ENCODE data around the gene NOXO1. TPM values are rescaled to one million over a fixed set of nuclear protein-coding genes. Genes with fewer than 3 reads are reported as not detected.

NOXO1 gene
- total and polyA plus RNA-seq, 2 donors (not counting 3 experiments of a cell fraction or from before 2014, with no cell fraction given): 0.37 to 0.60 TPM

GRCh38 chr16:2029350-2029749 lies 48.1 kb upstream of the NOXO1 start:
- Histone ChIP-seq H4K20me1 (replicated peaks; ENCODE audit: control insufficient read depth, extremely low read depth, insufficient read depth, low read length) (no peaks in the 10 kb centered on the region), H3K36me3 (ENCODE audit: control insufficient read depth in 2 of 2, extremely low read depth in 1 of 2, insufficient read depth in 2 of 2, low read length in 2 of 2) (no peaks in the 10 kb centered on the region), H3K27ac (ENCODE audit: insufficient read depth, low read depth, low read length) (no peak overlapping the region), H3K4me1 (ENCODE audit: control insufficient read depth, extremely low read depth, insufficient read depth, low read length) (peaks cover 42% of the 10 kb centered on the region), H2AFZ (ENCODE audit: low read depth, low read length) (no peak overlapping the region), H3K9me1 (replicated peaks; ENCODE audit: control insufficient read depth, extremely low read depth, insufficient read depth, low read length) (no peaks in the 10 kb centered on the region), H3K9me3 (replicated peaks; ENCODE audit: control insufficient read depth, insufficient read depth, low read length) (no peaks in the 10 kb centered on the region), H3K79me2 (ENCODE audit: control insufficient read depth, insufficient read depth, low read length) (peaks cover 19% of the 10 kb centered on the region), H3K9ac (replicated peaks; ENCODE audit: extremely low read depth, insufficient read depth, low read length) (no peak overlapping the region), H3K4me3 (replicated peaks in 1 of 3; ENCODE audit: insufficient read depth in 1 of 3, low read depth in 1 of 3, low read length in 3 of 3) (no peak overlapping the region), H3K27me3 (ENCODE audit: control insufficient read depth in 2 of 2, insufficient read depth in 2 of 2, low read length in 2 of 2) (no peaks in the 10 kb centered on the region), H3K4me2 (ENCODE audit: insufficient read depth, low read length) (no peak overlapping the region)
- POLR2A ChIA-PET: no interaction called here
- CTCF ChIA-PET: no interaction called here
- TF ChIP-seq POLR2A (IDR thresholded peaks at IDR 0.05; ENCODE audit: low read depth, low read length) (no peak), FOS (IDR thresholded peaks at IDR 0.05; ENCODE audit: borderline replicate concordance, insufficient read depth, low read length) (no peak), POLR2AphosphoS5 (IDR thresholded peaks at IDR 0.05; ENCODE audit: insufficient read depth, low read depth, low read length) (no peak), MYC (IDR thresholded peaks at IDR 0.05; ENCODE audit: low read depth, low read length) (no peak), CTCF (IDR thresholded peaks at IDR 0.05; ENCODE audit: extremely low read depth in 1 of 2, insufficient read depth in 1 of 2, low read depth in 1 of 2, low read length in 2 of 2) (no peak), MAX (IDR thresholded peaks at IDR 0.05; ENCODE audit: insufficient read depth, insufficient read length) (no peak), JUN (IDR thresholded peaks at IDR 0.05; ENCODE audit: borderline replicate concordance, insufficient read depth, insufficient read length, low read depth) (no peak), GATA2 (IDR thresholded peaks at IDR 0.05; ENCODE audit: insufficient read depth, insufficient read length, low read depth, low read length) (no peak)
- DNase-seq (ENCODE audit: low read depth, low spot score) (no peak), FAIRE-seq (no peak)
- intact Hi-C loops (cut with micrococcal nuclease): no loop called here
- no TSS peak for BruUV-seq (replicated peaks)
- dilution Hi-C loops (cut with MboI; ENCODE audit: extremely low pct_ligation_motif_present, low sequenced_read_pairs): loop anchor here (25.0 kb wide), 1 partner anchor 133 kb away; the partner anchor contains the start of gene TRAF7

All from endothelial cell of umbilical vein (primary cell).